Suprapubic skin (tissue), 4 donors: Measurements from ENCODE around the gene CD300E. TPM values are rescaled to one million over a fixed set of nuclear protein-coding genes. Genes with fewer than 3 reads are reported as not detected.
"Not testable (repeated sequence)": the region's sequence is repeated elsewhere in the genome, so short reads cannot be mapped to it uniquely, and the experiment has no call there.

Experiments
- DNase-seq, 2 donors: peaks; one replicate each; pipeline ENCODE4 v3.0.0-alpha.2; 2019; ENCODE audit warnings: low spot score in 2 of 2
- H3K27ac ChIP-seq: fragments of 200-600 bp; sonication (generic); one replicate; pipeline ENCODE4 v1.5.1; 2019
- H3K27me3 ChIP-seq: fragments of 200-600 bp; sonication (generic); one replicate; pipeline ENCODE4 v1.5.1; 2019
- H3K36me3 ChIP-seq: fragments of 200-600 bp; sonication (generic); one replicate; pipeline ENCODE4 v1.5.1; 2019
- H3K4me1 ChIP-seq: fragments of 200-600 bp; sonication (generic); one replicate; pipeline ENCODE4 v1.5.1; 2019
- H3K4me3 ChIP-seq: fragments of 200-600 bp; sonication (generic); one replicate; pipeline ENCODE4 v1.5.1; 2019; ENCODE audit warnings: mild to moderate bottlenecking
- H3K9me3 ChIP-seq: fragments of 200-600 bp; sonication (generic); one replicate; pipeline ENCODE4 v1.5.1; 2019
- EP300 ChIP-seq: sonication (generic); formaldehyde crosslinking; IDR thresholded peaks from one replicate; pipeline ENCODE4 v1.6.1; 2017; ENCODE audit warnings: antibody characterized with exemption
- POLR2A ChIP-seq, 2 donors: fragments of 450-650 bp; IDR thresholded peaks; one replicate each; pipeline ENCODE4 v1.6.1; 2017; ENCODE audit warnings: antibody characterized with exemption in 2 of 2, mild to moderate bottlenecking in 2 of 2, moderate library complexity in 2 of 2
- POLR2AphosphoS5 ChIP-seq, 3 donors: sonication (generic); formaldehyde crosslinking; IDR thresholded peaks; one replicate each; pipeline ENCODE4 v1.6.1; 2017; ENCODE audit warnings: antibody characterized with exemption in 3 of 3
- WGBS: methylation state at CpG from one replicate; pipeline ENCODE4 v1.1.5; 2018; 5-methylcytosine and 5-hydroxymethylcytosine counted together
- total RNA-seq, 4 donors: library from RNA; depleted of rRNA; stranded (reverse); fragments of >200 nt; gene quantifications; one replicate each; pipeline ENCODE4 v1.1.0, GENCODE V29; 2016
- TF ChIP-seq, protein P1 (sequence below), 2 donors: fragments of 200-600 bp in 1 of 2; fragments of 450-650 bp in 1 of 2; sonication (generic) in 1 of 2; IDR thresholded peaks; one replicate each; pipeline ENCODE4 v1.5.1; 2016 to 2019; ENCODE audit warnings: antibody characterized with exemption in 2 of 2, mild to moderate bottlenecking in 1 of 2, moderate library complexity in 1 of 2

The CD300E gene
- total RNA-seq, 4 donors from 2014 or later: 0.24 TPM; not detected in 3

DNA sequence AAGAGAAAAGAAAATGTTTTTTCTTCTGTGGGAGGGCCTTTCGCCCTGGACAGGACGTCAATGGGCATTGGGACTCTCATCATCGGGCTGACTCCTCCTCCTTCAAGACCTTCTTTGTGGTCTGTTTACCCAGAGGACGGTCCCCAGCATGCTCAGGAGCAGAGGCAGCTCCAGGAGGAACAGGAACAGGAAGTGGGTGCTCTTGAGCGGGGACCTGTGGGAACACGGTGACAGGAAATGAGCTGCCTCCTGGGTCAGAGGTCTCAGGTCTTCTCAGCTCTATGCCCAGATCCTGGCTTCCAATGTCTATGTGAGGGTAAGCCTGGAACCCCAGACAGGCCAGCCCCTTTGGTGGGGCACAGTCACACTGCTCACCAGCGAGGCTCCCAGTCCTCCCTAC lies 43.6 kb downstream of the CD300E start:
- Histone ChIP-seq H3K4me3 (no peak overlapping the region), H3K27ac (no peak overlapping the region), H3K9me3 (peaks cover 4% of the 10 kb centered on the region), H3K27me3 (peaks cover 21% of the 10 kb centered on the region), H3K4me1 (peaks cover 2% of the 10 kb centered on the region), H3K36me3 (no peaks in the 10 kb centered on the region)
- DNase-seq: no peak
- TF ChIP-seq EP300 (no peak), POLR2AphosphoS5 (IDR thresholded peaks at IDR 0.05) (no peak), POLR2A (IDR thresholded peaks at IDR 0.05) (no peak)
- TF ChIP-seq, protein P1, sequence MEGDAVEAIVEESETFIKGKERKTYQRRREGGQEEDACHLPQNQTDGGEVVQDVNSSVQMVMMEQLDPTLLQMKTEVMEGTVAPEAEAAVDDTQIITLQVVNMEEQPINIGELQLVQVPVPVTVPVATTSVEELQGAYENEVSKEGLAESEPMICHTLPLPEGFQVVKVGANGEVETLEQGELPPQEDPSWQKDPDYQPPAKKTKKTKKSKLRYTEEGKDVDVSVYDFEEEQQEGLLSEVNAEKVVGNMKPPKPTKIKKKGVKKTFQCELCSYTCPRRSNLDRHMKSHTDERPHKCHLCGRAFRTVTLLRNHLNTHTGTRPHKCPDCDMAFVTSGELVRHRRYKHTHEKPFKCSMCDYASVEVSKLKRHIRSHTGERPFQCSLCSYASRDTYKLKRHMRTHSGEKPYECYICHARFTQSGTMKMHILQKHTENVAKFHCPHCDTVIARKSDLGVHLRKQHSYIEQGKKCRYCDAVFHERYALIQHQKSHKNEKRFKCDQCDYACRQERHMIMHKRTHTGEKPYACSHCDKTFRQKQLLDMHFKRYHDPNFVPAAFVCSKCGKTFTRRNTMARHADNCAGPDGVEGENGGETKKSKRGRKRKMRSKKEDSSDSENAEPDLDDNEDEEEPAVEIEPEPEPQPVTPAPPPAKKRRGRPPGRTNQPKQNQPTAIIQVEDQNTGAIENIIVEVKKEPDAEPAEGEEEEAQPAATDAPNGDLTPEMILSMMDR (IDR thresholded peaks at IDR 0.05): no peak
- 67% methylated on average over 6 of the region's 7 CpGs for WGBS

- whole genome bisulfite sequencing: 86% methylated on average over 9 of the region's 9 CpGs
- no peak overlapping the region for H3K4me3 ChIP-seq
- no peaks in the 10 kb centered on the region for H3K9me3 ChIP-seq
- no peaks in the 10 kb centered on the region for H3K36me3 ChIP-seq
- no peak for DNase-seq
- H3K27ac ChIP-seq: no peak overlapping the region
- H3K4me1 ChIP-seq: peaks cover 2% of the 10 kb centered on the region
- no peak for TF ChIP-seq POLR2AphosphoS5 (IDR thresholded peaks at IDR 0.05)
- TF ChIP-seq, protein P1 (IDR thresholded peaks at IDR 0.05): no peak
- no peak for TF ChIP-seq EP300
- TF ChIP-seq POLR2A (IDR thresholded peaks at IDR 0.05): no peak
- H3K27me3 ChIP-seq: peaks cover 18% of the 10 kb centered on the region
Measured at GRCh38 chr17:74578979-74579378, 44.6 kb downstream of the CD300E start.

DNA sequence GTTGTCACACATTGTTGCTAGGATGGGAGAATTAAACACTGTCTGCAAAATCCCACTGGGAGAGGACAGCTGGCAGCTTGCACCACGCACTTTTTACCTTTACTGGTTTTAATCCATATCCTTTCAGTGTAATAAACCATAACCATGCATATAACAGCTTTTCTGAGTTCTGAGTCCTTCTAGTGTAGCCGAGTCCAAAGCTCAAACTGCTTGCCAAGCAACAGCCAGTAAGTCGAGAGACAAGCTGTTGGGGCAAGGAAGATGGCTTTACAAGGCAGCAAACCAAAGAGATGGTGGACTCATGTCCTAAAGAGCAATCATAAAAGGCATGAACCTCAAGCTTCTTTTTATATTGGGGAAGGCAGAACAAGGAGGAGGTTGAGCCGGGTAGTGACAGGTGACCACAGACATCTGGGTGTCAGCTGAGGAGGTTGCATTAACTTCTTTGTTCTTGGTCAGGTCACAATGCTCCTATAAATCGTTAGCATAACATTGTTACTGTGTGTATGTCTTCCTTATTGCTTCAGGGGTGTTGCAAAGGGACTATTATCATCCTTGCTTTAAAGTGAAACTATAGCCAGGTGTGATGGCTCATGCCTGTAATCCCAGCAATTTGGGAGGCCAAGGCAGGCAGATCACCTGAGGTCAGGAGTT lies 48.9 kb downstream of the CD300E start:
- no peak for DNase-seq
- WGBS: 59% methylated on average over 5 of the region's 5 CpGs

GRCh38 chr17:74573635-74574034 lies 49.9 kb downstream of the CD300E start:
- not testable (repeated sequence) for H3K27ac ChIP-seq, H3K4me3 ChIP-seq, DNase-seq, H3K9me3 ChIP-seq, H3K36me3 ChIP-seq
- Histone ChIP-seq H3K27me3 (peaks cover 11% of the 10 kb centered on the region), H3K4me1 (peaks cover 11% of the 10 kb centered on the region)

More for the DNA sequence above, 48.9 kb downstream of the CD300E start:
- Histone ChIP-seq H3K4me1 (peaks cover 6% of the 10 kb centered on the region), H3K27me3 (peaks cover 18% of the 10 kb centered on the region), H3K9me3 (no peaks in the 10 kb centered on the region), H3K36me3 (no peaks in the 10 kb centered on the region), H3K4me3 (no peak overlapping the region), H3K27ac (no peak overlapping the region)
- TF ChIP-seq POLR2AphosphoS5 (IDR thresholded peaks at IDR 0.05) (no peak), POLR2A (IDR thresholded peaks at IDR 0.05) (no peak), EP300 (no peak)
- TF ChIP-seq, protein P1 (IDR thresholded peaks at IDR 0.05): no peak

- DNase-seq: no peak
- Histone ChIP-seq H3K36me3 (no peaks in the 10 kb centered on the region), H3K4me1 (peaks cover 11% of the 10 kb centered on the region), H3K9me3 (no peaks in the 10 kb centered on the region), H3K4me3 (no peak overlapping the region), H3K27me3 (peaks cover 7% of the 10 kb centered on the region), H3K27ac (no peak overlapping the region)
- no peak for TF ChIP-seq POLR2A (IDR thresholded peaks at IDR 0.05)
- WGBS: 75% methylated on average over 3 of the region's 3 CpGs
Measured at GRCh38 chr17:74573169-74573568, 50.4 kb downstream of the CD300E start.

DNA sequence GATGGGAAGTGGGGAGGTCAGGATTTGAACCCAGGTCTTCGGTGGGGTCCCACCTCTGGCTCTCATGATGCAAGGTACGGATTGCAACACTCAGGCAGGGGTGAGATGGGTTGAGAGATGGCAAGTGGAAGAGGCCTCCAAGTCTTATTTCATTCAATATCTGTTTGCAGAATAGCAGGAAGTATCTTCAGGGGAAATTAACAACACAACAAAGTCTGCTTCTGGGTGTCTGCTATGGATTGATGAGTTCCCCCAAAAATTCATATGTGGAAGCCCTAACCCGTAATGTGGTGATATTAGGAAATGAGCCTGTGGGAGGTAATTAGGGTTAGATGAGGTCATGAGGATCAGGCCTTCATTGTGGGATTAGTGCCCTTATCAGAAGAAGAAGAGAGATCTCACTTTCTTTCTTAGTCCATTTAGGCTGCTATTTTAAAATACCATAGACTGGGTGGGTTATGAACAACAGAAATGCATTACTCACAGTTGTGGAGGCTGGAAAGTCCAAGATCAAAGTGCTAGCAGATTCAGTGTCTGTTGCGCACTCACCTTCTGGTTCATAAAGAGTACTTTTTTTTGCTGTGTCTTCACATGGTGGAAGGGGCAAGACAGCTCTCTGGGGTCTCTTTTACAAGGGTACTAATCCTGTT lies 51.8 kb downstream of the CD300E start:
- Histone ChIP-seq H3K27me3 (peaks cover 7% of the 10 kb centered on the region), H3K4me3 (no peak overlapping the region), H3K27ac (no peak overlapping the region), H3K9me3 (no peaks in the 10 kb centered on the region), H3K4me1 (peaks cover 11% of the 10 kb centered on the region), H3K36me3 (no peaks in the 10 kb centered on the region)
- TF ChIP-seq EP300: no peak
- TF ChIP-seq POLR2A (IDR thresholded peaks at IDR 0.05): no peak
- TF ChIP-seq POLR2AphosphoS5 (IDR thresholded peaks at IDR 0.05): no peak
- TF ChIP-seq, protein P1 (IDR thresholded peaks at IDR 0.05): no peak
- DNase-seq: no peak
- WGBS: 84% methylated on average over 4 of the region's 4 CpGs
